Stimulated activated CD4-positive, alpha-beta T cell treated with anti-CD3 and anti-CD28 coated beads, Interleukin-4, amount 100 ng/mL, for 48 hours (primary cell): ENCODE results near the gene GPR12.
A peak's percentile ranks its signal among the peaks of the same experiment; 100 is the strongest.
"Not testable (repeated sequence)": the region's sequence is repeated elsewhere in the genome, so short reads cannot be mapped to it uniquely, and the experiment has no call there.

Source experiments
- DNase-seq, 2 donors: peaks; one replicate each; pipeline ENCODE4 v3.0.0-alpha.2; 2020; ENCODE audit warnings: low read depth in 2 of 2

GPR12 gene

GRCh38 chr13:26749285-26749684 lies 11.3 kb downstream of the GPR12 start:
- no peak for DNase-seq

GRCh38 chr13:26747706-26748105 lies 12.9 kb downstream of the GPR12 start:
- DNase-seq: no peak

GRCh38 chr13:26743971-26744370 lies 16.6 kb downstream of the GPR12 start:
- DNase-seq: no peak

GRCh38 chr13:26742691-26743358 lies 17.8 kb downstream of the GPR12 start:
- no peak for DNase-seq

- no peak for DNase-seq
Measured at GRCh38 chr13:26735677-26736076, 24.9 kb downstream of the GPR12 start.

GRCh38 chr13:26727633-26728032 lies 33.0 kb downstream of the GPR12 start:
- no peak for DNase-seq

- no peak for DNase-seq
Measured at GRCh38 chr13:26727122-26727521, 33.5 kb downstream of the GPR12 start.

- no peak for DNase-seq
Measured at GRCh38 chr13:26726684-26727083, 33.9 kb downstream of the GPR12 start.

GRCh38 chr13:26723620-26724019 lies 37.0 kb downstream of the GPR12 start:
- not testable (repeated sequence) for DNase-seq

GRCh38 chr13:26722321-26722720 lies 38.3 kb downstream of the GPR12 start:
- DNase-seq: no peak

GRCh38 chr13:26721251-26722121 lies 39.1 kb downstream of the GPR12 start:
- peak; percentile 10 to 20 for DNase-seq

- no peak for DNase-seq
Measured at GRCh38 chr13:26719356-26719945, 41.1 kb downstream of the GPR12 start.

GRCh38 chr13:26718872-26719271 lies 41.7 kb downstream of the GPR12 start:
- DNase-seq: no peak

GRCh38 chr13:26718146-26718545 lies 42.4 kb downstream of the GPR12 start:
- no peak for DNase-seq

GRCh38 chr13:26716984-26717383 lies 43.6 kb downstream of the GPR12 start:
- DNase-seq: no peak

- no peak for DNase-seq
Measured at GRCh38 chr13:26713341-26713740, 47.2 kb downstream of the GPR12 start.

GRCh38 chr13:26711211-26711610 lies 49.4 kb downstream of the GPR12 start:
- no peak for DNase-seq

- no peak for DNase-seq
Measured at GRCh38 chr13:26710166-26710565, 50.4 kb downstream of the GPR12 start.

- no peak for DNase-seq
Measured at GRCh38 chr13:26709461-26709860, 51.1 kb downstream of the GPR12 start.

- DNase-seq: no peak
Measured at GRCh38 chr13:26708007-26708297, 52.6 kb downstream of the GPR12 start.

- DNase-seq: no peak
Measured at GRCh38 chr13:26707122-26708006, 53.2 kb downstream of the GPR12 start.

- no peak for DNase-seq
Measured at GRCh38 chr13:26706381-26706780, 54.2 kb downstream of the GPR12 start.
